Mesendoderm (in vitro differentiated cells): ENCODE measurements around the gene PROM1.

Source experiments
- DNase-seq: peaks from one replicate; pipeline ENCODE4 v3.0.0; 2013
- H2AK5ac ChIP-seq: 2 replicates; pipeline ENCODE4 v1.6.1; 2013; ENCODE audit warnings: low read length, inconsistent platforms
- H2BK120ac ChIP-seq: 2 replicates; pipeline ENCODE4 v1.6.1; 2013; ENCODE audit warnings: low read depth, mild to moderate bottlenecking, low read length, moderate library complexity, mixed read lengths
- H2BK15ac ChIP-seq: replicated peaks from 2 replicates; pipeline ENCODE4 v1.6.1; 2013; ENCODE audit warnings: low read depth, mild to moderate bottlenecking, moderate library complexity
- H2BK5ac ChIP-seq: 2 replicates; pipeline ENCODE4 v1.6.1; 2013; ENCODE audit warnings: low read length, inconsistent platforms
- H3K18ac ChIP-seq: 2 replicates; pipeline ENCODE4 v1.6.1; 2013; ENCODE audit warnings: mild to moderate bottlenecking, low read length, mixed read lengths
- H3K23ac ChIP-seq: one replicate; pipeline ENCODE4 v1.6.1; 2013; ENCODE audit warnings: low read length
- H3K27ac ChIP-seq: 2 replicates; pipeline ENCODE4 v1.5.1; 2013; ENCODE audit warnings: low read depth, mild to moderate bottlenecking, inconsistent platforms, low read length, moderate library complexity
- H3K27me3 ChIP-seq: 2 replicates; pipeline ENCODE4 v1.6.1; 2013; ENCODE audit warnings: low read length, control low read depth, mild to moderate bottlenecking, inconsistent platforms; ENCODE audit not compliant: insufficient read depth, poor library complexity
- H3K36me3 ChIP-seq: 2 replicates; pipeline ENCODE4 v1.6.1; 2013; ENCODE audit warnings: low read length, inconsistent platforms; ENCODE audit not compliant: control insufficient read depth, insufficient read depth
- H3K4ac ChIP-seq: one replicate; pipeline ENCODE4 v1.6.1; 2013; ENCODE audit warnings: low read depth, mild to moderate bottlenecking, low read length, moderate library complexity
- H3K4me1 ChIP-seq: 2 replicates; pipeline ENCODE4 v1.6.1; 2013; ENCODE audit warnings: low read depth, low read length, inconsistent platforms; ENCODE audit not compliant: control insufficient read depth
- H3K4me2 ChIP-seq: 2 replicates; pipeline ENCODE4 v1.6.1; 2013; ENCODE audit warnings: low read length
- H3K4me3 ChIP-seq: 2 replicates; pipeline ENCODE4 v1.5.1; 2013; ENCODE audit warnings: mild to moderate bottlenecking, low read length
- H3K56ac ChIP-seq: one replicate; pipeline ENCODE4 v1.6.1; 2013; ENCODE audit warnings: low read length
- H3K79me1 ChIP-seq: 2 replicates; pipeline ENCODE4 v1.6.1; 2013; ENCODE audit warnings: low read length, inconsistent platforms
- H3K79me2 ChIP-seq: 2 replicates; pipeline ENCODE4 v1.6.1; 2013; ENCODE audit warnings: mild to moderate bottlenecking, low read length; ENCODE audit not compliant: control insufficient read depth, insufficient read depth
- H3K9ac ChIP-seq: 2 replicates; pipeline ENCODE4 v1.6.1; 2013; ENCODE audit warnings: low read length, inconsistent platforms
- H4K5ac ChIP-seq: one replicate; pipeline ENCODE4 v1.6.1; 2013; ENCODE audit warnings: low read length
- H4K8ac ChIP-seq: one replicate; pipeline ENCODE4 v1.6.1; 2013; ENCODE audit warnings: low read depth, mild to moderate bottlenecking, control low read depth, low read length, moderate library complexity
- WGBS: extraction: QIAGEN DNeasy Blood & Tissue Kit; methylation state at CpG from one replicate; pipeline ENCODE4 v1.1.7; 2013; ENCODE audit warnings: low lambda C conversion rate, missing lambda C conversion rate; ENCODE audit not compliant: insufficient coverage; ENCODE audit errors: extremely low coverage; 5-methylcytosine and 5-hydroxymethylcytosine counted together

The PROM1 gene

GRCh38 chr4:16045687-16046086, 38.1 kb downstream of the PROM1 start:
- Histone ChIP-seq H3K18ac (no peak overlapping the region), H3K4me3 (no peak overlapping the region), H2BK5ac (no peak overlapping the region), H3K4ac (no peak overlapping the region), H4K8ac (no peak overlapping the region), H3K9ac (no peak overlapping the region), H3K79me2 (peaks cover 12% of the 10 kb centered on the region), H3K4me2 (no peak overlapping the region), H2BK120ac (no peak overlapping the region), H3K27me3 (no peaks in the 10 kb centered on the region), H3K23ac (no peak overlapping the region), H4K5ac (no peak overlapping the region), H3K27ac (no peak overlapping the region), H2AK5ac (no peak overlapping the region), H2BK15ac (no peak overlapping the region), H3K79me1 (peaks cover 7% of the 10 kb centered on the region), H3K56ac (no peak overlapping the region), H3K36me3 (no peaks in the 10 kb centered on the region), H3K4me1 (peaks cover 2% of the 10 kb centered on the region)
- WGBS = no CpG with 5 or more reads among the region's 1 CpG
- no peak for DNase-seq

GRCh38 chr4:16043642-16044498, 40.0 kb downstream of the PROM1 start:
- no peak overlapping the region for H3K18ac ChIP-seq

GRCh38 chr4:16039139-16039538, 44.7 kb downstream of the PROM1 start:
- Histone ChIP-seq H3K27me3 (no peaks in the 10 kb centered on the region), H3K23ac (no peak overlapping the region), H3K56ac (no peak overlapping the region), H2BK5ac (no peak overlapping the region), H2AK5ac (no peak overlapping the region), H3K79me2 (peaks cover 6% of the 10 kb centered on the region), H3K4me2 (no peak overlapping the region), H3K9ac (no peak overlapping the region), H3K27ac (no peak overlapping the region), H2BK15ac (no peak overlapping the region), H3K36me3 (no peaks in the 10 kb centered on the region), H3K4me1 (peaks cover 20% of the 10 kb centered on the region), H4K5ac (no peak overlapping the region), H3K79me1 (peaks cover 1% of the 10 kb centered on the region), H3K18ac (no peak overlapping the region), H2BK120ac (no peak overlapping the region), H4K8ac (no peak overlapping the region), H3K4ac (no peak overlapping the region), H3K4me3 (no peak overlapping the region)
- no peak for DNase-seq
- no CpG with 5 or more reads among the region's 5 CpGs for WGBS

More at GRCh38 chr4:16043642-16044498, 40.0 kb downstream of the PROM1 start:
- Histone ChIP-seq H3K4me3 (no peak overlapping the region), H3K79me2 (peaks cover 12% of the 10 kb centered on the region), H3K4me1 (peaks cover 2% of the 10 kb centered on the region), H3K79me1 (peaks cover 7% of the 10 kb centered on the region), H3K36me3 (no peaks in the 10 kb centered on the region), H2BK15ac (no peak overlapping the region), H3K27ac (no peak overlapping the region), H2BK5ac (no peak overlapping the region), H2BK120ac (no peak overlapping the region), H2AK5ac (no peak overlapping the region), H3K27me3 (no peaks in the 10 kb centered on the region), H4K8ac (no peak overlapping the region), H3K56ac (peak overlapping the region; percentile 2), H4K5ac (no peak overlapping the region), H3K23ac (no peak overlapping the region), H3K4me2 (no peak overlapping the region), H3K9ac (no peak overlapping the region), H3K4ac (no peak overlapping the region)
- WGBS = no CpG with 5 or more reads among the region's 11 CpGs
- no peak for DNase-seq

GRCh38 chr4:16037901-16038300, 45.9 kb downstream of the PROM1 start:
- H4K5ac ChIP-seq = no peak overlapping the region
- H3K4me3 ChIP-seq = no peak overlapping the region
- peak; percentile 89 for DNase-seq
- H3K27ac ChIP-seq = no peak overlapping the region
- no peak overlapping the region for H3K4me2 ChIP-seq
- H3K79me2 ChIP-seq = no peaks in the 10 kb centered on the region
- no peak overlapping the region for H4K8ac ChIP-seq
- H2BK15ac ChIP-seq = no peak overlapping the region
- peak overlapping the region; percentile 52 for H3K18ac ChIP-seq
- no CpG with 5 or more reads among the region's 4 CpGs for WGBS
- H3K36me3 ChIP-seq = no peaks in the 10 kb centered on the region
- H3K79me1 ChIP-seq = peaks cover 1% of the 10 kb centered on the region
- no peaks in the 10 kb centered on the region for H3K27me3 ChIP-seq
- no peak overlapping the region for H3K23ac ChIP-seq
- H2AK5ac ChIP-seq = no peak overlapping the region
- H3K4me1 ChIP-seq = peaks cover 18% of the 10 kb centered on the region
- H2BK5ac ChIP-seq = no peak overlapping the region
- no peak overlapping the region for H3K56ac ChIP-seq
- H3K4ac ChIP-seq = no peak overlapping the region
- no peak overlapping the region for H2BK120ac ChIP-seq
- no peak overlapping the region for H3K9ac ChIP-seq

- no peaks in the 10 kb centered on the region for H3K27me3 ChIP-seq
- H3K79me2 ChIP-seq = no peaks in the 10 kb centered on the region
- no peak overlapping the region for H2AK5ac ChIP-seq
- no peak overlapping the region for H4K8ac ChIP-seq
- H3K4me2 ChIP-seq = no peak overlapping the region
- no CpG with 5 or more reads among the region's 6 CpGs for WGBS
- no peak overlapping the region for H3K23ac ChIP-seq
- H3K27ac ChIP-seq = no peak overlapping the region
- H3K36me3 ChIP-seq = no peaks in the 10 kb centered on the region
- H4K5ac ChIP-seq = no peak overlapping the region
- H3K9ac ChIP-seq = no peak overlapping the region
- no peak overlapping the region for H2BK5ac ChIP-seq
- H3K4me1 ChIP-seq = peaks cover 23% of the 10 kb centered on the region
- DNase-seq = no peak
- no peak overlapping the region for H3K18ac ChIP-seq
- no peak overlapping the region for H2BK120ac ChIP-seq
- H3K4me3 ChIP-seq = no peak overlapping the region
- no peak overlapping the region for H3K4ac ChIP-seq
- no peak overlapping the region for H3K56ac ChIP-seq
- no peak overlapping the region for H2BK15ac ChIP-seq
- no peaks in the 10 kb centered on the region for H3K79me1 ChIP-seq
These were observed 48.0 kb downstream of the PROM1 start for GRCh38 chr4:16035843-16036242.
